ENCODE data around the gene LY9.

LY9 gene

GRCh38 chr1:160846281-160846680, 50.3 kb downstream of the LY9 start:
- no peak for TF ChIP-seq CTCF (IDR thresholded peaks at IDR 0.05; ENCODE audit: low read depth, low read length, missing control alignments)
- DNase-seq (ENCODE audit: extremely low read depth, low read depth) = no peak
- H3K4me3 ChIP-seq (replicated peaks; ENCODE audit: low read depth, low read length) = no peak overlapping the region

DNA sequence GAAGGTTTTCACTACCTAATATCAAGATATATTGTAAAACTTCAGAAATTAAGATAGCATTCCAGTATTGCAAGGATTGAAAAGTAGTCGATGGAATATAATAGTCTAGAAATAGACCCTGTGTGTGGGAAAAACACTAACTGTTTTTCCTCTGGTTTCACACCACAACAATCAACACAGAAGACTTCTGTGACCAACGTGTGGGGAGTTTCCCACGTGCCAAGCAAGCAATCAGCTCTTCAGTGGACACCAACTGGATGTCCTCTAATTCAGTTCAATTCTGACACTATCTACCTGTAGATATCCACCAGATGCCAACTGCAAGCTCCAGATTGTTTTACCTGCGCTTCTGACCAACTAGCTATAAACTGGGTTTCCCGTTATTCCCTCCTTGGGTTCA, 54.6 kb downstream of the LY9 start:
- no peak for DNase-seq (ENCODE audit: extremely low read depth, low read depth)
- no peak overlapping the region for H3K4me3 ChIP-seq (replicated peaks; ENCODE audit: low read depth, low read length)
- no peak for TF ChIP-seq CTCF (IDR thresholded peaks at IDR 0.05; ENCODE audit: low read depth, low read length, missing control alignments)

GRCh38 chr1:160850993-160851392, 55.0 kb downstream of the LY9 start:
- no peak overlapping the region for H3K4me3 ChIP-seq (replicated peaks; ENCODE audit: low read depth, low read length)

DNA sequence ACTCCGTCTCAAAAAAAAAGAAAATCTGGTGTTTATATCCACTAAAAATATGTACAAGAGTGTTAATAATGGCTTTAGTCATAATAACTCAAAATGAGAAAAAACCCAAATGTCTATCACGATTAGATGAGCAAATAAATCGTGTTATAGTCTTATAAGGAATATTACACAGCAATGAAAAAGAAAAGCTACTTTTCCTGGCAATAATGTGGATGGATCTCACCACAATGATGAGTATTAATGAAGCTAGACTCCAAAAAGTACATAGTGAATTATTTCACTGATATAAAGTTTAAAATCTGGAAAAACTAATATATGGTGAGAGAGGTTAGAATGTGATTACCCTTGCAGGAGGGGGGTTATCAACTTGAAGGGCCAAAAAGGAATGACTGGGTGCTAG, 57.0 kb downstream of the LY9 start:
- H3K4me3 ChIP-seq (replicated peaks; ENCODE audit: low read depth, low read length) = no peak overlapping the region
- no peak for TF ChIP-seq CTCF (IDR thresholded peaks at IDR 0.05; ENCODE audit: low read depth, low read length, missing control alignments)
- DNase-seq (ENCODE audit: extremely low read depth, low read depth) = no peak

More at GRCh38 chr1:160850993-160851392, 55.0 kb downstream of the LY9 start:
- TF ChIP-seq CTCF (IDR thresholded peaks at IDR 0.05; ENCODE audit: low read depth, low read length, missing control alignments) = no peak
- DNase-seq (ENCODE audit: extremely low read depth, low read depth) = no peak

GRCh38 chr1:160853754-160854153, 57.8 kb downstream of the LY9 start:
- DNase-seq (ENCODE audit: extremely low read depth, low read depth) = no peak
- TF ChIP-seq CTCF (IDR thresholded peaks at IDR 0.05; ENCODE audit: low read depth, low read length, missing control alignments) = no peak
- no peak overlapping the region for H3K4me3 ChIP-seq (replicated peaks; ENCODE audit: low read depth, low read length)

- no peak for DNase-seq (ENCODE audit: extremely low read depth, low read depth)
- TF ChIP-seq CTCF (IDR thresholded peaks at IDR 0.05; ENCODE audit: low read depth, low read length, missing control alignments) = no peak
- no peak overlapping the region for H3K4me3 ChIP-seq (replicated peaks; ENCODE audit: low read depth, low read length)
Observed at GRCh38 chr1:160855181-160855981, 59.4 kb downstream of the LY9 start.

GRCh38 chr1:160858097-160858496, 62.1 kb downstream of the LY9 start:
- H3K4me3 ChIP-seq (replicated peaks; ENCODE audit: low read depth, low read length) = no peak overlapping the region
- no peak for TF ChIP-seq CTCF (IDR thresholded peaks at IDR 0.05; ENCODE audit: low read depth, low read length, missing control alignments)

More at GRCh38 chr1:160858097-160858496, 62.1 kb downstream of the LY9 start:
- no peak for DNase-seq (ENCODE audit: extremely low read depth, low read depth)

Data from HFF-Myc (cell line).